Measurements from ENCODE around the gene FAM177B.

- TF ChIP-seq CTCF (IDR thresholded peaks at IDR 0.05): no peak
- no peak for TF ChIP-seq POLR2AphosphoS5 (IDR thresholded peaks at IDR 0.05)
- no peak for TF ChIP-seq POLR2A (IDR thresholded peaks at IDR 0.05)
These were observed 532 bp upstream of the FAM177B start for GRCh38 chr1:222736470-222736869.
